Central memory CD8-positive, alpha-beta T cell (primary cell): ENCODE data around the gene ANKRD60.

Source experiments
- ATAC-seq: fragments of 150-1000 bp; cut with Tn5 transposase; replicated peaks from 2 replicates; pipeline ENCODE4 v1.10.0; 2022; ENCODE audit warnings: mild to moderate bottlenecking, moderate FRiP score, moderate number of reproducible peaks; ENCODE audit not compliant: poor library complexity, severe bottlenecking; ENCODE audit errors: extremely low read depth
- DNase-seq, 2 donors: peaks; one replicate each; pipeline ENCODE4 v3.0.0; 2021; ENCODE audit warnings: low spot score in 2 of 2
- H3K27ac Mint-ChIP-seq: one replicate; pipeline ENCODE4 v1.8.0; 2022; ENCODE audit warnings: low read depth, mild to moderate bottlenecking, moderate library complexity, mixed read lengths
- H3K27me3 Mint-ChIP-seq: one replicate; pipeline ENCODE4 v1.8.0; 2022; ENCODE audit warnings: mixed read lengths
- H3K36me3 Mint-ChIP-seq: one replicate; pipeline ENCODE4 v1.8.0; 2022; ENCODE audit warnings: mild to moderate bottlenecking, moderate library complexity, mixed read lengths; ENCODE audit not compliant: insufficient read depth
- H3K4me1 Mint-ChIP-seq: one replicate; pipeline ENCODE4 v1.8.0; 2022; ENCODE audit warnings: mixed read lengths
- H3K4me3 Mint-ChIP-seq: one replicate; pipeline ENCODE4 v1.8.0; 2022; ENCODE audit warnings: mild to moderate bottlenecking, moderate library complexity, mixed read lengths
- H3K9me3 Mint-ChIP-seq: one replicate; pipeline ENCODE4 v1.8.0; 2022; ENCODE audit warnings: mixed read lengths

The ANKRD60 gene

GRCh38 chr20:58210398-58210747, 18.1 kb downstream of the ANKRD60 start:
- H3K9me3 Mint-ChIP-seq: no peaks in the 10 kb centered on the region
- H3K4me3 Mint-ChIP-seq: no peak overlapping the region
- no peaks in the 10 kb centered on the region for H3K4me1 Mint-ChIP-seq
- H3K27me3 Mint-ChIP-seq: peaks cover 40% of the 10 kb centered on the region
- H3K36me3 Mint-ChIP-seq: peaks cover 8% of the 10 kb centered on the region
- H3K27ac Mint-ChIP-seq: no peak overlapping the region
- DNase-seq (no peak), ATAC-seq (no peak)

GRCh38 chr20:58209652-58210397, 18.6 kb downstream of the ANKRD60 start:
- no peaks in the 10 kb centered on the region for H3K9me3 Mint-ChIP-seq
- peak; percentile 71 for ATAC-seq

GRCh38 chr20:58208944-58209343, 19.5 kb downstream of the ANKRD60 start:
- Mint-ChIP-seq H3K36me3 (peaks cover 7% of the 10 kb centered on the region), H3K9me3 (no peaks in the 10 kb centered on the region), H3K27me3 (peaks cover 36% of the 10 kb centered on the region), H3K4me3 (no peak overlapping the region), H3K27ac (no peak overlapping the region), H3K4me1 (no peaks in the 10 kb centered on the region)
- DNase-seq: no peak
- ATAC-seq: no peak

More at GRCh38 chr20:58209652-58210397, 18.6 kb downstream of the ANKRD60 start:
- no peak overlapping the region for H3K27ac Mint-ChIP-seq
- H3K4me1 Mint-ChIP-seq: no peaks in the 10 kb centered on the region
- peak; percentile 78 to 87 for DNase-seq
- no peak overlapping the region for H3K4me3 Mint-ChIP-seq
- peaks cover 8% of the 10 kb centered on the region for H3K36me3 Mint-ChIP-seq
- peaks cover 40% of the 10 kb centered on the region for H3K27me3 Mint-ChIP-seq

DNA sequence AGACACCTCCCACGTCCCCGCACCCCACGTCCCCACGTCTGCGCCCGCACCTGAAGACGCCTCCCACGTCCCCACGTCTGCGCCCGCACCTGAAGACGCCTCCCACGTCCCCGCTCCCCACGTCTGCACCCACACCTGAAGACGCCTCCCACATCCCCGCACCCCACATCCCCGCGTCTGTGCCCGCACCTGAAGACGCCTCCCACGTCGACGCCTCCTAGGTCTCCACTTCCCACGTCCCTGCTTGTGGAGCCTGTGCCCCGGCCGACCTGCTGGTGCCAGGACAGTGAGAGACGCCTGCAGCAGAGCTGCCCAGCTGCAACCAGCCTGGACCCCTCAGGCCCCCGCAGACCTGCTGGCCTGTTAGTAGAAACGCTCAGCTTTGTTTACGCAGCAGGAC, 22.6 kb downstream of the ANKRD60 start:
- no peak for DNase-seq
- no peak for ATAC-seq
- Mint-ChIP-seq H3K27ac (peak overlapping the region; percentile 7), H3K4me1 (no peaks in the 10 kb centered on the region), H3K4me3 (no peak overlapping the region), H3K27me3 (peaks cover 19% of the 10 kb centered on the region), H3K36me3 (peaks cover 5% of the 10 kb centered on the region), H3K9me3 (no peaks in the 10 kb centered on the region)

DNA sequence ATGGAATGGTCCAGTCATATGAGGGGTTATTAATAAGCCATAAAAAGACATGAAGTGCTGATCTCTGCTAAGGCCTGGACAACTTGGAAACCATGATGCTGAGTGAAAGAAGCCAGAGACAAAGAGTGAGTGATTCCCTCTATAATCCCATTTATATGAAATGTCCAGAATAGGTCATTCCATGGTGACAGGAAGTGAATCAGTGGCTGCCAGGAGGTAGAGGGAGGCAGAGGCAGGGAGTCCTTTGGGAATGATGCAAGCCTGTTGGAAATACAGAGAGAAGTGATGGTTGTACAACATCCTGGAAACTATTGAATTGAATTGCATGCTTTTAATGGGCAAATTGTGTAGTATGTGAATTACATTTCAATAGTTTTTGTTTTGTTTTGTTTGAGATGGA, 26.4 kb downstream of the ANKRD60 start:
- peaks cover 3% of the 10 kb centered on the region for H3K36me3 Mint-ChIP-seq
- H3K27me3 Mint-ChIP-seq: peaks cover 9% of the 10 kb centered on the region
- H3K4me1 Mint-ChIP-seq: no peaks in the 10 kb centered on the region
- H3K4me3 Mint-ChIP-seq: no peak overlapping the region
- H3K27ac Mint-ChIP-seq: no peak overlapping the region
- DNase-seq (no peak), ATAC-seq (no peak)
- peaks cover 2% of the 10 kb centered on the region for H3K9me3 Mint-ChIP-seq

GRCh38 chr20:58201616-58202015, 26.8 kb downstream of the ANKRD60 start:
- Mint-ChIP-seq H3K4me3 (no peak overlapping the region), H3K9me3 (peaks cover 6% of the 10 kb centered on the region), H3K4me1 (no peaks in the 10 kb centered on the region), H3K27ac (no peak overlapping the region), H3K36me3 (peaks cover 3% of the 10 kb centered on the region), H3K27me3 (peaks cover 8% of the 10 kb centered on the region)
- DNase-seq: no peak
- ATAC-seq: no peak

DNA sequence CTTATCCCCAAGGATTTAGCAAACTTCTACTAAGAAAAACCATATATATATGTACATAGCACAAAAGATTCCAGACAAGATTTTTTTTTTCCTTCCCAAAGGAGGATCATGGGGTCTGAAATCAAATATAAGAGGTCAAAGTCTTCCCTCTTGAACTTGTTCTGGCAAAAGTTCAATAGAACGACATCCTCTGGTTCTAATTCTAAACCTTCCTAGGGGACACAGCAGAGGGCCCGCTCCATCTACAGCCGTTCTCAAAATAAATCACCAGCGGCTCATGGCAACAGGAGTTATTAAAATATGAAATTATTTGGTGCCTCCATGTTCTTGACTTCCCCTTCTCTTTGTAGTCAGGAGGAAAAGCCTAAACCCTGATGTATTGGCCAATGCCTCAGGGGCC, 29.0 kb downstream of the ANKRD60 start:
- H3K36me3 Mint-ChIP-seq: no peaks in the 10 kb centered on the region
- H3K27me3 Mint-ChIP-seq: no peaks in the 10 kb centered on the region
- no peak overlapping the region for H3K4me3 Mint-ChIP-seq
- H3K4me1 Mint-ChIP-seq: no peaks in the 10 kb centered on the region
- H3K27ac Mint-ChIP-seq: no peak overlapping the region
- no peak for ATAC-seq
- no peak for DNase-seq
- H3K9me3 Mint-ChIP-seq: peaks cover 8% of the 10 kb centered on the region

GRCh38 chr20:58198901-58199355, 29.5 kb downstream of the ANKRD60 start:
- Mint-ChIP-seq H3K4me3 (no peak overlapping the region), H3K4me1 (no peaks in the 10 kb centered on the region), H3K36me3 (no peaks in the 10 kb centered on the region), H3K27ac (no peak overlapping the region), H3K9me3 (peaks cover 8% of the 10 kb centered on the region), H3K27me3 (no peaks in the 10 kb centered on the region)
- DNase-seq (no peak), ATAC-seq (no peak)

- Mint-ChIP-seq H3K4me3 (no peak overlapping the region), H3K4me1 (no peaks in the 10 kb centered on the region), H3K27me3 (no peaks in the 10 kb centered on the region), H3K27ac (no peak overlapping the region), H3K36me3 (no peaks in the 10 kb centered on the region), H3K9me3 (peaks cover 8% of the 10 kb centered on the region)
- DNase-seq: no peak
- no peak for ATAC-seq
These were observed 30.1 kb downstream of the ANKRD60 start for GRCh38 chr20:58198384-58198783.

- Mint-ChIP-seq H3K27me3 (peaks cover 8% of the 10 kb centered on the region), H3K27ac (peak overlapping the region; percentile 45)
These were observed 31.3 kb downstream of the ANKRD60 start for GRCh38 chr20:58197185-58197469.

DNA sequence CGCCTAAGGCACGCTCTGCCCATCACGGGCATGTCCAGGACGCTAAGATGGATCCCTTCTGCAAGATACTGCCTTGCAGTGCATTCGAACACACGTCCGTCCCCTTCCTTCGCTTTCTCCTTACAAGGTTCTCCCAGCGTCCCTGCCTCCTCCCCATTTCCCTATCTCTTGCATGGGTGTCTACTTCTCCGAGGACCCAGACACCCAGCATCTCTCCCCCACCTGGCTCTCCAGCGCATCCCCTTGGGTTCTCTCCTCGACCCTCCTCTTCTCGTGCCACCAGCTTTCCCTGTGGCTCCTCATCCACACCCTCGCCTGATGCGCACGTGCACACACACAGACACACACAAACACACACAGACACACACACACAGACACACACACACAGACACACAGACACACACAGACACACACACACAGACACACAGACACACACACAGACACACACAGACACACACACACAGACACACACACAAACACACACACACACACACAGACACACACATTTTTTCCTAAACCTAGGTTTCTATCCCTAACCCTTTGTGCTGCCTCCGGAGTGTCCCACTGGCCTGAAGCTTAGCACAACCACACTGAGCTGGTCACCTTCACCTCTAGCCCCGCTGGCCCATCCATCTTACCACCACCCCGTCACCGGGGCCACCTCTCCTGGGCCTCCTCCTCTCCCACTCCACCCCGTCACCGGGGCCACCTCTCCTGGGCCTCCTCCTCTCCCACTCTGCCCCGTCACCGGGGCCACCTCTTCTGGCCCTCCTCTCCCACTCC, 31.9 kb downstream of the ANKRD60 start:
- no peak overlapping the region for H3K4me3 Mint-ChIP-seq
- H3K27ac Mint-ChIP-seq: peak overlapping the region; percentile 45
- H3K27me3 Mint-ChIP-seq: peaks cover 13% of the 10 kb centered on the region
- DNase-seq (no peak), ATAC-seq (no peak)
- peaks cover 2% of the 10 kb centered on the region for H3K36me3 Mint-ChIP-seq
- peaks cover 8% of the 10 kb centered on the region for H3K9me3 Mint-ChIP-seq
- H3K4me1 Mint-ChIP-seq: no peaks in the 10 kb centered on the region

More at GRCh38 chr20:58197185-58197469, 31.3 kb downstream of the ANKRD60 start:
- no peak for DNase-seq
- Mint-ChIP-seq H3K36me3 (peaks cover 2% of the 10 kb centered on the region), H3K9me3 (peaks cover 8% of the 10 kb centered on the region), H3K4me1 (no peaks in the 10 kb centered on the region), H3K4me3 (no peak overlapping the region)
- no peak for ATAC-seq

DNA sequence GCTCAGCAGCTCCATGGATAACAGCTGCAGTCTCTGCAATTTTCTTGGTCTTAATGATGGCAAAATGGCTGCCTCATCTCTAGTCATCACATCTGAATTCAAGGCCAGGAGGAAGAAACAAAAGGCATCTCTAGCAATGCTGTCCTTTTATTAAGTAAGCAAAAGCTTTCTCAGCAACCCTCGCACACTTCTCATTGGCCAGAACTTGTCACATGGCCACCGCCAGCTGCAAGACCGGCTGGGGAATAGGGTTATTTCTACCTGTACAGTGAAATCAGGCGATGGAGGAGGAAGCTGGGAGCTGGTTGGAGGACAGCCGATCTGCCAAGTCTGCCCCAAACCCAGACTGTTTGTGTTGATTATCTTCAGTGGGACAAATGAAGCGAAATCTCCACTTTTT, 33.4 kb downstream of the ANKRD60 start:
- H3K27ac Mint-ChIP-seq: no peak overlapping the region
- ATAC-seq: no peak

GRCh38 chr20:58194175-58194791, 34.2 kb downstream of the ANKRD60 start:
- Mint-ChIP-seq H3K4me1 (no peaks in the 10 kb centered on the region), H3K36me3 (peaks cover 2% of the 10 kb centered on the region), H3K27ac (no peak overlapping the region), H3K27me3 (peaks cover 31% of the 10 kb centered on the region), H3K9me3 (peaks cover 8% of the 10 kb centered on the region), H3K4me3 (no peak overlapping the region)
- DNase-seq (no peak), ATAC-seq (no peak)

More for the DNA sequence above, 33.4 kb downstream of the ANKRD60 start:
- Mint-ChIP-seq H3K4me3 (no peak overlapping the region), H3K36me3 (peaks cover 2% of the 10 kb centered on the region), H3K4me1 (no peaks in the 10 kb centered on the region), H3K9me3 (peaks cover 8% of the 10 kb centered on the region), H3K27me3 (peaks cover 24% of the 10 kb centered on the region)
- DNase-seq: no peak
